Activated CD8-positive, alpha-beta memory T cell treated with anti-CD3 and anti-CD28 coated beads for 48 hours (primary cell): ENCODE measurements around the gene LSS.
"Not testable (repeated sequence)": the region's sequence is repeated elsewhere in the genome, so short reads cannot be mapped to it uniquely, and the experiment has no call there.

ENCODE experiments used
- DNase-seq, 3 experiments: peaks; one replicate each; pipeline ENCODE4 v3.0.0-alpha.2; 2020; ENCODE audit warnings: low read depth in 2 of 3, low spot score in 2 of 3

Gene LSS

DNA sequence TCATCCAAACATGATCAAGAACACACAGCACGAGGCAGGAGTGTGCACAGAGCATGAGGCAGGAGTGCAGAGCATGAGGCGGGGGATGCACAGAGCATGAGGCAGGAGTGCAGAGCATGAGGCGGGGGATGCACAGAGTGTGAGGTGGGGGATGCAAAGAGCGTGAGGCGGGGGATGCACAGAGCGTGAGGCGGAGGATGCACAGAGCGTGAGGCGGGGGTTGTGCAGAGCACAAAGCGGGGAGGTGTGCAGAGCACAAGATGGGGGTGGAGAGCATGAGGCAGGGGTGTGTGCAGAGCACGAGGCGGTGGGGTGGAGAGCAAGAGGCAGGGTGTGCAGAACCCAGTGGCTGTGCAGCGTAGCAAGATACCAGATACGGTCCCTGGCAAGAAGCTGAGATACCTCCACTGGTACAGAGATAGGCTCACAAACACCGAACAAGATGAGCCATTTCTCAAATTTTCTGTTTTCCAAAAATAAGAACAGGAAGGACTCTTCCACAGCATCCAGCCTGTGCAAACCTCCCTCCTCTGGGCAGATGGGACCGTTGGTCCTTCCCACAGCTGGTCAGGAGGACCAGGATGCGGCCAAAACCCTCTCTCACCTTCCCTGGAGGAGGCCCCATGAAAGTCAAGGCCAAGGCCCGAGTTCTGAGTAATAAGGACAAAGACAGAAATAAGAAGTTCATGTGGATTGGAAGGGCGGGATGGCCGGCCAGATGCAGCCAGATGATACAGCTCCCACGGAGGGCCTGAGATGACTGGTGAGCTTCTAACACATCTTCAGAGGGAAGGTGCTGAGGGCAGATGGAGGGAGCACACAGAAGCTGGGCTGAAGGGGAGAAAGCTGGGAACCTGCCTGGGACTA is 56.3 kb downstream of the LSS start:
- no peak for DNase-seq

DNA sequence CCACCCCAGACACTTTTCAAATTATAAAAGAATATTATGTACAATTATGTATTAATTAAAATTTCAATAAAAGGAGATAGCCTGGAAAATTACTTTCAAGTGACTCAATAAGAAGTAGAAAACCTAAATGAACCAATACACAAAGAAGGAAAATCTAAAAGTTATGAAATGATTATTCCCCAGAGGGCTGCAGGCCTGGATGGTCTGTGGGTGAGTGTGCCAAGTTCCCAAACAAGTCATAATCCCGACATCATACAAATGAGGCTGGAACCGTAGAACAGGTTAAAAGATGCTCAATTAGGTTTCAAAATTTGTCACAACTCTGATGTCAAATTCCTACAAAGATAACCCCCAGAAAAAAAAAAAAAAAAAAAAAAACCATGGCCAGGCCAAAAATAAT is 57.0 kb downstream of the LSS start:
- no peak for DNase-seq

DNA sequence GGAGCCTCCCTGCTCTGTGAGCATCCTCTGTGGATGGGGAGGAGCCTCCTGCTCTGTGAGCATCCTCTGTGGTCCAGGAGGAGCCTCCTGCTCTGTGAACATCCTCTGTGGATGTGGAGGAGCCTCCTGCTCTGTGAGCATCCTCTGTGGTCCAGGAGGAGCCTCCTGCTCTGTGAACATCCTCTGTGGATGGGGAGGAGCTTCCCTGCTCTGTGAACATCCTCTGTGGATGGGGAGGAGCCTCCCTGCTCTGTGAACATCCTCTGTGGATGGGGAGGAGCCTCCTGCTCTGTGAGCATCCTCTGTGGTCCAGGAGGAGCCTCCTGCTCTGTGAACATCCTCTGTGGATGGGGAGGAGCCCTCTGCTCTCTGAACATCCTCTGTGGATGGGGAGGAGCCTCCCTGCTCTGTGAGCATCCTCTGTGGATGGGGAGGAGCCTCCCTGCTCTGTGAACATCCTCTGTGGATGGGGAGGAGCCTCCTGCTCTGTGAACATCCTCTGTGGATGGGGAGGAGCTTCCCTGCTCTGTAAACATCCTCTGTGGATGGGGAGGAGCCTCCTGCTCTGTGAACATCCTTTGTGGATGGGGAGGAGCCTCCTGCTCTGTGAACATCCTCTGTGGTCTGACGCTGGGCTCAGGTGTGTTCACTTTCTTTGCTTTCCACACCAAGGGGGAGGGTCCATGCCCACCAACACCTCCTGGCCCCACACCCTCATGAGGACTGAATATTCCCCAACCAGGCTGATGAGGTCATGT is 58.0 kb downstream of the LSS start:
- not testable (repeated sequence) for DNase-seq

DNA sequence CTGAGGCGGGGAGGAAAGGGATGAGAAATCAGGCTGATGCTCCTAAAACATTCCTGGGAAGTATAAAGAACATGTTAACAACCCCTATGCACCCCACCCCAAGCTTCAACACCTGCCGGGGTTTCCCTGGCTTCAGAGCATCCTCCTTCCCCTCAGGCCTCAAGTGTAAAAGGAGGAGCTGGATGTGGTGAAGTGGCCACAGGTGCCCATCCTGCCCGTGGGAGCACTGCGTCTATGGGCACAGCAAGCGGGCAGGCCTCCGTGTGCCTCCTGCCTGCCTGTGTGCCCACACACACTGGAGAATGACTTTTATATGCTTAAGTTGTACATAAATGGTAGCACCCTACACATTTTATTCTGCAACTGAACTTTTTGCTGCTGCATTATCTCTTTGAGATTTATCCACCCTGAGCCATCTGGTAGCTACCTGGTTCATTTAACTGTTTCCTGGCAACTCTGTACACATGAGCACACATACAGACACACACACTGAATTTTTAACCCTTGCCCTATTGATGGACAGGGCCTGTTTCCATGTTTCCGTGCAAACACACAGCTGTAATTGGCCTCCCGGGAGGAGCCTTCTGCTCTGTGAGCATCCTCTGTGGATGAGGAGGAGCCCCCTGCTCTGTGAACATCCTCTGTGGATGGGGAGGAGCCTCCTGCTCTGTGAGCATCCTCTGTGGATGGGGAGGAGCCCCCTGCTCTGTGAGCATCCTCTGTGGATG is 59.8 kb downstream of the LSS start:
- no peak for DNase-seq

DNA sequence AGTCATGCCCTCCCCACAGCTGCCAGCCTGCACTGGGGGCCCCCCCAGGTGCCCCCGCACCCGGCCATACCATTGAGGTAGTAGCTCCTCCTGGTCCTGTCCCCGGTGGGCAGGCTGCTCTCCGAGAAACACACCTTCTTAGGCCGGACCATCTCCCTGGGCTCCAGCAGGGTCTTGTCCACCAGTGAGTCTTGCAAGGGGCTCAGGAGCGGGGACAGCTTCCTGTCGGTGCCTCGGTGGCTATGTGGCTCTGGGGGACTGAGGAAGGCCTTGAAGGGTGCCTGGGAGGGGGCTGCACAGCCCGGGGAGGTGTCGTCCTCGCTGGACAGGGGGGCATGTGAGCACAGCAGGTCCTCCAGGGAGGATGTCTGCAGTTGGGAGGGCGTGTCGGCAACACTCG is 60.3 kb downstream of the LSS start:
- no peak for DNase-seq

DNA sequence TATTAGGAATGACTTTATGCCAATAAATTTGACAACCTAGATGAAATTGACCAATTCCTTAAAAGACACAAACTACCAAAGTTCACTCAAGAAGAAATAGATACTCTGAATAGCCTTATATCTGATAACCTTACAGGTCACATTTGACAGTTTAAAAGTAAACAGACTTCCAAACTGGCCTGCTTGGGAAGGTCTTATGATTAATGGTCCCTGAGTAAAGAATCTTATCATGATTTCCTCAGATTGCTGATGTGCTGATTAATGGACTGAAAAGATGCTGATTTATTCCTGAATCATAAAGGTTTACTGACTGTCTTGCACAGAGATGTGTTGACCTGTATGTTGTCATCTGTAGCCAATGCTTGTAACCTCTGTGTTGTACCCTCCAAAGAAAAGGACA is 63.5 kb downstream of the LSS start:
- no peak for DNase-seq

DNA sequence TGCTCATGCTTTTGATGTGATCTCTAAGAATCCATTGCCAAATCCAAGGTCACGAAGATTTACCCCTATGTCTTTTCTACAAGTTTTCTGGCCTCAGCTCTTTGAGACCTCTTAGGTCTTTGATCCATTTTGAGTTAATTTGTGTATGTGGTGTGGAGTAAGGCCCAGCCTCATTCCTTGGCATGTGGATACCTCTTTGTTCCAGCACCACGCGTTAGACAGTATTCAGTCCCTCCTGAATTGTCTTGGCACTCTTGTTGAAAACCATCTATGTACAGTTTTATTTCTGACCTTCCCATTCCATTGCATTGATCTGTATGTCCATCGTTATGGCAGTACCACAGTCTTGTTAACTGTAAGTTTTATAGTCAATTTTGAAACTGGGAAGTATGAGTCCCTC is 65.2 kb downstream of the LSS start:
- DNase-seq, result no peak

DNA sequence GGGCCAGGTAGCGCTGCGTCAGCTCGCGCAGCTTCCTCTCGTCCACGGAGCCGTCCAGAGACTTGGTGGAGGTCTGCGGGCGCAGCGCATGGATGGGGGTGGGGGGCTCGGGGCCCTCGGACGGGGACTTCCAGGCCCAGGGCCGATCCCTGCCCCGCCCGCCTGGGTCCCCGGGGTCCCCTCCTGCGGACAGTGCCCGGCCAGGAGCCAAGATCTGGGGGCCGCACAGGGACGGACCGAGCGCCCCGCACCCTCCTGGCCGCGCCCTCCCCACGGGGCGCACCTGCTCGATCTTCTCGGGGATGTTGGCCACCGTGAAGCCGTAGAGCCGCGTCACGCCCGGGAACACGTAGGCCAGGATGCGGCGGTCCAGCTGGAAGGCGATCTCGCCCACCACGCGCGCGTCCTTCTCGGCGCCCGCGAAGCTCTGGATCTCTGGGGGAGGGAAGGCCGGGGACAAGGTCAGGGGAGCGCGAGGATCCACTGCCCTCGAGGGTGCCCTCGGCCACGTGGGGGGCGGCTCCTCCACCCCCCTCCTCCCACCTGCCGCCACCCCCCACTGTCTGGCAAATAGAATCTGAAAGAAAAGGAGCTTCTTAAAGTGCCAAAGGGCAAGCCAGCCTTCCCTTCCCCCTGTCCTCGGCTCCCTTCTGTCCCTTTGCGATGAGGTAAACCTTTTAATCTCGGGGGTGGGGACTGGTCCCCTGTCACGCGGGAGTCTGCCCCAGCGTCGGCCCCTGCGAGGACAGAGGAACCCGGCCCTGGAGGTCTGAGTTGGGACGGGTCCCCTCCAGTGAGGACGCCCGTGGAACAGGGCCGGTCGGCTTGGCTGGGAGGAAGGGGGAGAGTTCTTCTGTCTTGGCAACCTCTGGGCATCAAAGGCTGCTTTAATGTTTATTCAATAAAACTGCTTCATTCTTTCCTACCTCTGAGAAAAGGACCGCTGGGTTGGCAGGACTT is 66.7 kb downstream of the LSS start:
- no peak for DNase-seq

DNA sequence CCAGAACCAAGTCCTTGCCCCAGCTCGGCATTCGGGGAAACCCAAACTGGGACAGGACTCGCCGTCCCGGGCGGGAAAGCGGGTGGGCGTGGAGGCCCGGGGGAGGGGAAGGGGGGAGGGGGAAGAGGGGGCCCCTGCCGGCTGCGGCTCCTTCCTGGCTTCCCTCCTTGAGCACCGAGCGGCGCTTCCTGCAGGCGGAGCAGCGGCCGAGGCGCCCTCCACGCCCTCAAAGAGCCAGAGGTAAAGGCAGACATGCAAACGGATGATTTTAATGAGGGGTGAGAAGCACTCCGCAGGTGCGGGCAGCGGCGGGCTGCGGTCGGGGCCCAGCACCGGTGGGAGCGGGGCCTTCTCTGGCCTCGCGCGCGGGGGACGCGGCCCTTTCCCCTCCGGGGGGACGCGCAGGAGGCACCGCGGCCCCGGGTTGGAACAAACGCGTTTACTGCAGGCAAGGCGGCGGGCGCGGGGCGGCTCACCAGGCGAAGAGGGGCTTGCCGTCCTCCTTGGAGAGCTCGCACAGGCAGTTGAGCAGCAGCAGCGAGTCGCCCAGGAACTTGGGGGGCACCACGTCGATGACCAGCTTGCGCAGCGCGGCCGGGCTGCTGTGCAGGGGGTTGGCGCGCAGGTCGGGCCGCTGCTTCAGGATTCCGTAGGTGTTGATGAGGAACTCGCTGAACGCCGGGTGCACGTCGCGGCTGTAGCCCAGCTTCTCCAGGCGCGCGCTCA is 67.5 kb downstream of the LSS start:
- DNase-seq, result no peak

DNA sequence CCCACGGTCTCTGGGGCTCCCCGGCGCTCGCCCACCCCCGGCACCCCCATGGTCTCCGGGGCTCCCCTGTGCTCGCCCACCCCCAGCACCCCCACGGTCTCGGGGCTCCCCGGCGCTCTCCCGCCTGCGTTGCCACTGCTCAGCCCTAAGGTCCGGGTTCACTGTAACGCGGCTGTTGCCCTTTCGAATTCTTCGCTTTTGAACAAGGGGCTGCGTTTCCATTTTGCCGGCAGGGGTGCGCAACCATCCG is 68.0 kb downstream of the LSS start:
- DNase-seq, result no peak

DNA sequence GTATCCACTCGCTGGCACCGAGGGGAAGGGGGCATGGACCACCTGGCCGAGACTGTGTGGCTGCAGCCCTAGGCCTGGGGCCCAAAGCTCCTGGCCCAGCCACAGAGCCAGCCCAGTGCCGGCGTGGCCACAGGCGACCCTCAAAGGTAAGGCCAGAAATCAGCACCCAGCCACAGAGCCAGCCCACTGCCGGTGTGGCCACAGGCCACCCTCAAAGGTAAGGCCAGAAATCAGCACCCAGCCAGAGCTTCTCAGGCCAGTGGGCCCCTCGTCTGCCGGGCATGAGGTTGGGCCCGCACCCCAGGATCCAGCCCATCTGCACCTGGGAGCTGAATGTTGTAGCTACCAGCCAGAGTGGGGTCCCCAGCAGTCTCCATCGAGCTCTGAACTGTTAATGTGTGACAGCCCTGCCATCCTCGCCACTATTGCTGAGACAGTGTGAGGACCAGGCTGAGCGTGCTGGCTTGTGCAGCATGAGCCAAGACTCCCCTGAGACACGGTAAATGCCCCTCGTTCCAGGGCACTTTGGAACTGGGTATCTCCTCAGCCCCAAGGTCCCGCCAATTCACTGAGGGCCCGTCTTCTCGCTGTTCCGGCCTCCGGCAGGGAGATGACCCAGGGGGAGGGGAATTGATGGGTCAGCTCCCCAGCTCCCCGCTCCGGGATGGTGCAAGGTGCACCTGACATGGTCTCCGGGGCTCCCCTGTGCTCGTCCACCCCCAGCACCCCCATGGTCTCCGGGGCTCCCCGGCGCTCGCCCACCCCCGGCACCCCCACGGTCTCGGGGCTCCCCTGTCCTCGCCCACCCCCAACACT is 68.5 kb downstream of the LSS start:
- DNase-seq, result no peak

DNA sequence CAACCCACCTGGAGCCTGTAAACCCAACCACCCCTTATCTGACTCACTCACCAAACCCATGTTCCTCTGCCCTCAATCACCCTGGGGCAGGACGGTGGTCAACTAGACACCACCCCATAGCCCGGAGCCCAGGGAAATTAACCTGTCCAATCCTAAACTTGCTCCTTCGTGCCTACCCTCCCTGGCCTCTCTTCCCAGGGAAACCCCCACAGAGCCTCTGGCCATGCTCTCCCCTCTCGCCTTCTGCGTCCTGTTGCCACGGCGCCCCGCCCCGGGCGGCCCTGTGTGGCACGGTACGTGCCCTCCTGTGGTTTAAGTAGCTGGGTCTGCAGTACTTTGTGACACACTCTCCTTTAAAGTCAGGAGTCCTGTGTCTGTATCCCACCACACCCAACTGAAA is 69.2 kb downstream of the LSS start:
- no peak for DNase-seq

DNA sequence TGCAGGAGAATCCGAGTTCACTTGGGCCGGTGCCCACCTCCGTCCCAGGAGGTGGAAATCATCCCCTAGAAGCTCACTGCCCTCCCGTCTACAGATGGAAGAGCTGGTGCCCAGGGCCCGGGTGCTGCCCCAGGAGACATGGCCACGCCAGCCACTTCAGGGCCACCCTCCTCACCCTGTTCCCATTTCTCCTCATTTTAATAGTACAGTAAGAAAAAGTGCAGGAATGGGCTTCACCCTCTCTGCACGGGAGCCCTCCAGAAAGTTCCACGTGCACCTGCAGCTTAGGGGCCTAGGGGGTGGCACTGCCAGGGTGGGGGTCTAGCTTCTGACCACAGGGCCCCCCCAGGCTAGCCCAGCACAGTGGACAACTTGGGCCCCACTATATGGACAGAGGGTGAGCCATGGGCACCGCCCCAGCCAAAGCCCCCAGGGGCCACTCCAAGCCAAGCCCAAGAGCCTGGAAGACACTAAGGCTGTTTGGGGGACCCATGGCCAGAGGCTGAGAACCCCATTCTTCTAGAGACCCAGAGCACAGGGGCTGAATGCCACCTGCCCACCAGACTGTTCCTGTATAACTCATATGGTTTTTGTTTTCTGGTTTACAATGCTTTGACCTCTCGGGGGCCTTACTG is 69.8 kb downstream of the LSS start:
- no peak for DNase-seq

DNA sequence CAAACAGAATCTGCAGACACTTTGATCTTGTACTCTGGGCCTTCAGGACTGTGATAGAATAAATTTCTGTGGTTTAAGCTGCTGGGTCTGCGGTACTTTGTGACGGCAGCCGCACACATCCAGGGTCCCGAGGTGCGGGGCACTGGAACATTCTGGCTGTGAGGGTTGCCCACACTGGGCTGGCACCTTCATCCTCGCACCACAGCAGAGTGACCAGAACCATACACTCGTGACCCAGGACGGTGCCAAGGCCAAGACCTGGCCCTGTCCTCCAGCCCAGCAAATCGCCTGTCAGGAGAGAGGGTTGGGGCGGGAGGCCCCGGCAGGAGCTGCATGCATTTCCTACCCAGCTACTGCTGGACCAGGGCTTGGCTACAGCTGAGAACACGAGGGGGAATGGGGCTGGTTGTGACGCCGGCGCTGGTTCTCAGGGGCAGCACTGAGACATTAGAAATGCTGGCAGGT is 70.6 kb downstream of the LSS start:
- DNase-seq, result no peak

DNA sequence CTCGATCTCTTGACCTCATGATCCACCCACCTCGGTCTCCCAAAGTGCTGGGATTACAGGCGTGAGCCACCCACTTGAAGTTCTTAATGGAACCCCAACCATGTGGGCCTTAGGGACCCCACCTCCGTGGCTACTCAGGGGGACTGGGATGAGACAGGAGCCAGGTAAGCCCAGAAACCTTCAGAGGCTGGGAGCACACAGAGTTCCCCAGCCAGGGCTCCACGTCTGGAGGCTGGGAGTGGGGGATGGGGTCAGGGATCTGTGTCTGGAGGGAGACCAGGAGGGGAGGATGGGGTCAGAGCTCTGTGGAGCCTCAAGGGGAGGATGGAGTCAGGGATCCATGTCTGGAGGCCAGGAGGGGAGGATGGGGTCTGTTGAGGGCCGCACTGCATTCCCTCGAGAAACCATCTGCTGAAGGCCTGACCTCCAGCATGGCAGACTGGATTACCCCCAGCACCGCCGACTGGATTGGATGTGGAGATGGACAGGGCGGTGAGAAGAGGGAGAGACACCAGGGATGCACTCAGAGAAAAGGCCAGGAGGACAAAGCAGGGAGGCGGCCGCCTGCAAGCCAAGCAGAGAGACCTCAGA is 71.1 kb downstream of the LSS start:
- DNase-seq, result no peak

DNA sequence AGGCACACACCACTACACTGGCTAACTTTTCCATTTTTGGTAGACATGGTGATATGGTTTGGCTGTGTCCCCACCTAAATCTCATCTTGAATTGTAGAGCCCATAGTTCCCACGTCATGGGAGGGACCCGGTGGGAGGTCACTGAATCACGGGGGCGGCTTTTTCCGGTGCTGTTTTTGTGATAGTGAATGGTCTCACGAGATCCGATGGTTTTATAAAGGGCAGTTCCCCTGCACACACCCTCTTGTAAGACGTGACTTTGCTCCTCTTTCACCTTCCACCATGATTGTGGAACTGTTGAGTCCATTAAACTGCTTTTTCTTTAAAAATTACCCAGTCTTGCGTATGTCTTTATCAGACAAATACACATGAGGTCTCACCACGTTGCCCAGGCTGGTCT is 71.9 kb downstream of the LSS start:
- no peak for DNase-seq

DNA sequence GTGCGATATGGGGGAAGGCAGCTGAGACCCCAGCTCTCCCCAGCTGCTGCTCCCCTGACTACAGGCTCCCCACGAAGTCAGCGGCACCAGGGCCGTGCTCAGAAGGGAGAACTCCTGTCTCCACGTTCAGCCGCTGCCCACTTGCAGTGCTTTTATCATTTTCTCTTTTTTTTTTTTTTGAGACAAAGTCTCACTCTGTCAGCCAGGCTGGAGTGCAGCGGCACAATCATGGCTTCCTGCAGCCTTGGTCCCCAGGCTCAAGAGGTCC is 72.3 kb downstream of the LSS start:
- DNase-seq, result no peak

DNA sequence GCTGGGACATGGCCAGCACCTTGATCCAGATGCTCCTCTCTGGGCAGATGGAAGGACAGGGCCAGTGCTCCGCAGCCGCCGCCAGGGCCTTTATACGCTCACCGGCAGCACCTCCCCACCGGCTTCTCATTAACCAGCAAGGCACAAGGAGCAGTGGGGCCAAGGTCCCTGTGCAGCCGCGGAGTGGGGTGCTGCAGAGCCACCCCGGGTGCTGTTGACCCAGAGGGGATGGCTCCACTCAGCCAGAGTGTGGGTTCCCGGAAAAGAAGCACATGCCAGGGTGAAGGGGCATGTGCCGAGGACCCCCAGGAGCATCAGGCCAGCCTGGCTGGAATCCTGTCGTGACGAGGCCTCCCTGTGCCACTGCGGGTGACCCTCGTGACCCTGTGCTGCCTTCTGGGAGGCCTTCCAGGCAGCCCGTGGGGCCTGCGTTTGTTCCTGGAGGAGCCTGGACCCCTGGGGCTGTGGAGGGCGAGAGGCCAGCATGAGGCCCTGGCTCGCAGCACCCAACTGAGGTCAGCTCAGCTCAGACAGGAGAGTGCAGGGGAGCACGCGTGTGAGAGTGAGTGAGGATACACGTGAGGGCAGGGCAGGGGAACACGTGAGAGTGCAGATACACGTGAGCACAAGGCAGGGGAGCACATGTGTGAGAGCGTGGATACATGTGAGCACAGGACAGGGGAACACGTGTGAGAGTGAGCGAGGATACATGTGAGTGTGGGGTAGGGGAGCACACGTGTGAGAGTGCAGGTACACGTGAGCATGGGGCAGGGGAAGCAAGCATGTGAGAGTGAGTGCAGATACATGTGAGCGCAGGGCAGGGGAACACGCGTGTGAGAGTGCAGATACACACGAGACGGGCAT is 72.8 kb downstream of the LSS start, which contains the start of gene FTCD:
TSS of gene FTCD (minus strand) at position 66 of the 864 bp plus-strand sequence. CDS start at position 10, 56 bp downstream.
- no peak for DNase-seq
